Cerebellar nuclear complex (tissue), 1 donor: ENCODE measurements around the gene RASD1.

Experiments
- DNase-seq, 2 experiments: peaks; one replicate each; lab custom pipeline; 2025; lab: John Stamatoyannopoulos, UW

RASD1 gene

GRCh38 chr17:17527534-17527933 is 31.3 kb upstream of the RASD1 start:
- DNase-seq: no peak

- DNase-seq: no peak
These were observed 30.2 kb upstream of the RASD1 start for GRCh38 chr17:17526369-17526768.

GRCh38 chr17:17525956-17526355 is 29.8 kb upstream of the RASD1 start:
- DNase-seq: no peak

- DNase-seq: no peak
These were observed 29.1 kb upstream of the RASD1 start for GRCh38 chr17:17525311-17525710.

- no peak for DNase-seq
These were observed 27.7 kb upstream of the RASD1 start for GRCh38 chr17:17523731-17524490.

GRCh38 chr17:17523001-17523730 is 27.0 kb upstream of the RASD1 start:
- no peak for DNase-seq

GRCh38 chr17:17520599-17521232 is 24.5 kb upstream of the RASD1 start:
- no peak for DNase-seq

GRCh38 chr17:17519886-17520285 is 23.7 kb upstream of the RASD1 start:
- DNase-seq: no peak

GRCh38 chr17:17518951-17519350 is 22.8 kb upstream of the RASD1 start:
- DNase-seq: no peak

GRCh38 chr17:17518014-17518413 is 21.8 kb upstream of the RASD1 start:
- no peak for DNase-seq

GRCh38 chr17:17516941-17517720 is 20.9 kb upstream of the RASD1 start:
- DNase-seq: no peak

- no peak for DNase-seq
These were observed 20.0 kb upstream of the RASD1 start for GRCh38 chr17:17515934-17516930.

GRCh38 chr17:17514993-17515933 is 19.1 kb upstream of the RASD1 start:
- no peak for DNase-seq

- DNase-seq: no peak
These were observed 18.3 kb upstream of the RASD1 start for GRCh38 chr17:17514361-17514992.

GRCh38 chr17:17513626-17514025 is 17.4 kb upstream of the RASD1 start:
- no peak for DNase-seq

GRCh38 chr17:17512866-17513265 is 16.7 kb upstream of the RASD1 start:
- DNase-seq: no peak

GRCh38 chr17:17511881-17512858 is 16.0 kb upstream of the RASD1 start:
- no peak for DNase-seq

GRCh38 chr17:17511293-17511741 is 15.1 kb upstream of the RASD1 start:
- DNase-seq: no peak
